Caco-2 (cell line): ENCODE results near the gene SPTLC1. TPM values are rescaled to one million over a fixed set of nuclear protein-coding genes. Genes with fewer than 3 reads are reported as not detected.

ENCODE experiments used
- Bru-seq: library from RNA; stranded (reverse); fragments of 400-500 nt; gene quantifications from one replicate; lab custom pipeline; 2021; lab: Mats Ljungman, UMichigan
- BruChase-seq, 2 experiments: library from RNA; stranded (reverse); fragments of 400-500 nt; gene quantifications; one replicate each; lab custom pipeline; 2021; lab: Mats Ljungman, UMichigan
- BruUV-seq: library from RNA; stranded (reverse); fragments of 400-500 nt; replicated peaks from 2 replicates; lab custom pipeline; 2021; lab: Mats Ljungman, UMichigan
- CTCF ChIA-PET: fragments of 300-600 bp; sonication (Branson Sonifier 250); formaldehyde crosslinking; loops from one replicate; lab custom pipeline; 2022; ENCODE audit warnings: antibody characterized with exemption; lab: Charles Lee
- POLR2A ChIA-PET: fragments of 300-600 bp; sonication (Branson Sonifier 250); formaldehyde crosslinking; loops from one replicate; lab custom pipeline; 2022; ENCODE audit warnings: antibody characterized with exemption; lab: Charles Lee
- DNase-seq, 2 experiments: peaks; one replicate each; pipeline versions ENCODE4 v3.0.0 to v3.0.0-alpha.2; 2020 to 2022
- H3K27me3 ChIP-seq: replicated peaks from 2 replicates; pipeline ENCODE4 v1.6.0; 2011; ENCODE audit warnings: low read length; ENCODE audit not compliant: control insufficient read depth, insufficient read depth
- H3K36me3 ChIP-seq: 2 replicates; pipeline ENCODE4 v1.5.1; 2011; ENCODE audit warnings: low read length; ENCODE audit not compliant: control insufficient read depth, insufficient read depth
- H3K4me1 ChIP-seq: fragments of 250-450 bp; sonication (Bioruptor Pico); 2 replicates; pipeline ENCODE4 v1.5.1; 2020; ENCODE audit warnings: mild to moderate bottlenecking
- H3K4me3 ChIP-seq: 2 replicates; pipeline ENCODE4 v1.5.1; 2011; ENCODE audit warnings: low read depth, mild to moderate bottlenecking, control low read depth, low read length
- H3K9me3 ChIP-seq: fragments of 250-450 bp; sonication (Bioruptor Pico); 2 replicates; pipeline ENCODE4 v1.5.1; 2020; ENCODE audit warnings: mild to moderate bottlenecking, moderate library complexity
- H3K27ac Mint-ChIP-seq: one replicate; pipeline ENCODE4 v1.8.0; 2022; ENCODE audit warnings: mixed read lengths; ENCODE audit not compliant: unreplicated experiment
- H3K27me3 Mint-ChIP-seq: one replicate; pipeline ENCODE4 v1.8.0; 2022; ENCODE audit warnings: mixed read lengths; ENCODE audit not compliant: insufficient read depth, unreplicated experiment
- H3K36me3 Mint-ChIP-seq: one replicate; pipeline ENCODE4 v1.8.0; 2022; ENCODE audit warnings: mild to moderate bottlenecking, mixed read lengths; ENCODE audit not compliant: insufficient read depth, unreplicated experiment
- H3K4me1 Mint-ChIP-seq: one replicate; pipeline ENCODE4 v1.8.0; 2022; ENCODE audit warnings: low read depth, mixed read lengths; ENCODE audit not compliant: unreplicated experiment
- H3K4me3 Mint-ChIP-seq: one replicate; pipeline ENCODE4 v1.8.0; 2022; ENCODE audit warnings: mild to moderate bottlenecking, moderate library complexity, mixed read lengths; ENCODE audit not compliant: unreplicated experiment
- H3K9me3 Mint-ChIP-seq: one replicate; pipeline ENCODE4 v1.8.0; 2022; ENCODE audit warnings: mixed read lengths; ENCODE audit not compliant: unreplicated experiment
- intact Hi-C: fragments of 100-400 bp; cut with micrococcal nuclease; formaldehyde crosslinking; loops from one replicate; pipeline ENCODE4 v1.10.0; 2022; ENCODE audit not compliant: unreplicated experiment
- long read RNA-seq: library from polyadenylated mRNA; stranded (forward); transcript quantifications from one replicate; pipeline ENCODE4 v2.0.0, GENCODE V29; 2022
- total RNA-seq: library from RNA; stranded (reverse); gene quantifications from 2 replicates; pipeline ENCODE4 v1.2.3, GENCODE V29; 2022
- TF ChIP-seq, protein P1 (sequence below), 2 experiments: fragments of 200-600 bp in 1 of 2; IDR thresholded peaks; 1 replicate in 1 of 2; 2 replicates in 1 of 2; pipeline versions ENCODE4 v1.5.1 to v1.8.0; 2011 to 2022; ENCODE audit warnings: antibody characterized with exemption in 1 of 2, control low read depth in 1 of 2, inconsistent platforms in 1 of 2, low read depth in 1 of 2, low read length in 1 of 2, mild to moderate bottlenecking in 1 of 2, moderate library complexity in 1 of 2; ENCODE audit not compliant: insufficient read depth in 1 of 2, severe bottlenecking in 1 of 2, unreplicated experiment in 1 of 2

SPTLC1 gene, protein sequence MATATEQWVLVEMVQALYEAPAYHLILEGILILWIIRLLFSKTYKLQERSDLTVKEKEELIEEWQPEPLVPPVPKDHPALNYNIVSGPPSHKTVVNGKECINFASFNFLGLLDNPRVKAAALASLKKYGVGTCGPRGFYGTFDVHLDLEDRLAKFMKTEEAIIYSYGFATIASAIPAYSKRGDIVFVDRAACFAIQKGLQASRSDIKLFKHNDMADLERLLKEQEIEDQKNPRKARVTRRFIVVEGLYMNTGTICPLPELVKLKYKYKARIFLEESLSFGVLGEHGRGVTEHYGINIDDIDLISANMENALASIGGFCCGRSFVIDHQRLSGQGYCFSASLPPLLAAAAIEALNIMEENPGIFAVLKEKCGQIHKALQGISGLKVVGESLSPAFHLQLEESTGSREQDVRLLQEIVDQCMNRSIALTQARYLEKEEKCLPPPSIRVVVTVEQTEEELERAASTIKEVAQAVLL
- total RNA-seq, result 43.6 and 46.0 TPM in 2 replicates
- Bru-seq, nascent RNA, result percentile 75 among the genes with signal in this experiment
- percentile 72 among the genes with signal in this experiment for BruChase-seq, experiment 1, labeled RNA remaining after a 2-hour chase
- percentile 79 among the genes with signal in this experiment for BruChase-seq, experiment 2, labeled RNA remaining after a 6-hour chase
- long read RNA-seq, transcript SPTLC1-201 (15 exons, 1,894 nt), result major isoform, 131 of 160 reads
- long read RNA-seq, partial matches to known transcripts, result 9 of 160 reads
- long read RNA-seq, other reads (novel, unspliced or antisense), result 16 of 160 reads

DNA sequence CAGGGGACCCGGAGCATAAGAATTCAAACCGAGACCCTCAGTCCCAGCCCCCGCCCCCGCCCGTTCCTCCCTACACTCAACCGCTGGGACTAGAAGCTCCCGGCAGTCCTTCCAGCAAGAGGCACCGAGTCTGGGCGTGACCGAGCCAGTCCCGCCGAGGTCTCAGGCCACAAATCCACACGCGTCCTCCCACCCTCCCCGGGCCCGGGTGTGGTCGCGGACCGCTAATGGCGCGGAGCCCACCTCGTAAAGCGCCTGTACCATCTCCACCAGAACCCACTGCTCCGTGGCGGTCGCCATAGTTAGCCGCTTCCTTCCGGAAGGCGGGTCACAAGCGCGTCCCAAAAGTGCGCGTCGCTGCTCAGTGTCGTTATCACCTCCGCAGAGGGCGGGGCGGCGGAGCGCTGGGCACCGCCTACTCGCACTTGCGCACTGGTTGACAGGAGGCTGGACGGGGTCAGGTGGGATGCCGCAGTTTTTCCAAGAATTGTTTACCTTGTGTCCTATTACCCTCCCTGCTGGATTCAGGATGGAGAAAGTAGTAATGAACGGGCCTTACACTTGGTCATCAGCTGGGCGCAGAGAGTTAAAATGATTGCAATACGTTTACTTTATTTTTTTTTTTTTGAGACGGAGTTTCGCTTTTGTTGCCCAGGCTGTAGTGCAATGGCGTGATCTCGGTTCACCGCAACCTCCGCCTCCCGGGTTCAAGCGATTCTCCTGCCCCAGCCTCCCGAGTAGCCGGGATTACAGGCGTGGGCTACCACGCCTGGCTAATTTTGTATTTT lies at the start of gene SPTLC1:
SPTLC1 (minus strand) TSS at position 343 of the 788 bp plus-strand sequence; CDS start at position 300, 43 bp downstream.
- H3K27ac Mint-ChIP-seq, result peak within 1 kb of the TSS; percentile 99
- no peaks in the 10 kb centered on the region for H3K36me3 ChIP-seq
- TSS peak; percentile 86 for BruUV-seq

DNA sequence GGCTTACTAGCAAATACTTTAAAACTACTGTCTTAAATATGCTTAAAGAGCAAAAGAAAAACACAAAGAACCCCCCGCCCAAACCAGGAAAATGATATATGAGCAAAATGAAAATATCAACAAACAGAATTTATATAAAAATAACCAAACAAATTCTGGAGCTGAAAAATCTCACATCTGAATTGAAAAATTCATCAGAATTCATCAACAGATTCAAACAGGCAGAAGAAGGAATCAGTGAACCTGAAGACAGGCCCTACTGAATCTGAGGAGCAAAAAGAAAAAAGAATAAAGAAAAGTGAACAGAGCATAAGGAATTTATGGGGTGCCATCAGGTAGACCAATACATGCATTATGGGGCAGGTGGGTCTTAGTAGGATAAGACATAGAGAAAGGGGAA lies 49.8 kb upstream of the SPTLC1 start:
- Histone ChIP-seq H3K27me3 (no peaks in the 10 kb centered on the region), H3K9me3 (no peaks in the 10 kb centered on the region), H3K4me1 (no peaks in the 10 kb centered on the region), H3K36me3 (no peaks in the 10 kb centered on the region), H3K4me3 (no peak overlapping the region)
- Mint-ChIP-seq H3K27me3 (no peaks in the 10 kb centered on the region), H3K36me3 (peaks cover 5% of the 10 kb centered on the region), H3K4me3 (no peak overlapping the region), H3K27ac (no peak overlapping the region), H3K9me3 (no peaks in the 10 kb centered on the region), H3K4me1 (no peaks in the 10 kb centered on the region)
- TF ChIP-seq, protein P1, sequence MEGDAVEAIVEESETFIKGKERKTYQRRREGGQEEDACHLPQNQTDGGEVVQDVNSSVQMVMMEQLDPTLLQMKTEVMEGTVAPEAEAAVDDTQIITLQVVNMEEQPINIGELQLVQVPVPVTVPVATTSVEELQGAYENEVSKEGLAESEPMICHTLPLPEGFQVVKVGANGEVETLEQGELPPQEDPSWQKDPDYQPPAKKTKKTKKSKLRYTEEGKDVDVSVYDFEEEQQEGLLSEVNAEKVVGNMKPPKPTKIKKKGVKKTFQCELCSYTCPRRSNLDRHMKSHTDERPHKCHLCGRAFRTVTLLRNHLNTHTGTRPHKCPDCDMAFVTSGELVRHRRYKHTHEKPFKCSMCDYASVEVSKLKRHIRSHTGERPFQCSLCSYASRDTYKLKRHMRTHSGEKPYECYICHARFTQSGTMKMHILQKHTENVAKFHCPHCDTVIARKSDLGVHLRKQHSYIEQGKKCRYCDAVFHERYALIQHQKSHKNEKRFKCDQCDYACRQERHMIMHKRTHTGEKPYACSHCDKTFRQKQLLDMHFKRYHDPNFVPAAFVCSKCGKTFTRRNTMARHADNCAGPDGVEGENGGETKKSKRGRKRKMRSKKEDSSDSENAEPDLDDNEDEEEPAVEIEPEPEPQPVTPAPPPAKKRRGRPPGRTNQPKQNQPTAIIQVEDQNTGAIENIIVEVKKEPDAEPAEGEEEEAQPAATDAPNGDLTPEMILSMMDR (IDR thresholded peaks at IDR 0.05; ENCODE audit: insufficient read depth in 1 of 2, low read depth in 1 of 2, low read length in 1 of 2, severe bottlenecking in 1 of 2, unreplicated experiment in 1 of 2), result no peak
- BruUV-seq, result no TSS peak
- POLR2A ChIA-PET, result no interaction called here
- intact Hi-C loops, result no loop called here
- no peak for DNase-seq
- CTCF ChIA-PET, result no interaction called here

More for the DNA sequence above, at the start of gene SPTLC1:
- intact Hi-C loops, result no loop called here
- TF ChIP-seq, protein P1 (IDR thresholded peaks at IDR 0.05; ENCODE audit: insufficient read depth in 1 of 2, low read depth in 1 of 2, low read length in 1 of 2, severe bottlenecking in 1 of 2, unreplicated experiment in 1 of 2), result no peak
- peak; percentile 89 for DNase-seq
- no peaks in the 10 kb centered on the region for H3K4me1 ChIP-seq
- Mint-ChIP-seq H3K4me3 (peak within 1 kb of the TSS; percentile 92), H3K27me3 (no peaks in the 10 kb centered on the region), H3K4me1 (no peaks in the 10 kb centered on the region), H3K36me3 (peaks cover 19% of the 10 kb centered on the region), H3K9me3 (no peaks in the 10 kb centered on the region)
- no peaks in the 10 kb centered on the region for H3K27me3 ChIP-seq
- ChIA-PET CTCF (interaction anchor here (0.6 kb wide), 2 partner anchors 24 to 649 kb away, joined by 3 to 4 read pairs; partner anchors contain the start of gene BICD2), POLR2A (interaction anchor here (0.6 kb wide), 3 partner anchors 10 to 245 kb away, joined by 3 to 5 read pairs (median 4); no protein-coding TSS in a partner anchor)
- no peaks in the 10 kb centered on the region for H3K9me3 ChIP-seq
- peak within 1 kb of the TSS; percentile 81 for H3K4me3 ChIP-seq
